ENCODE data around the gene ANKRD16.

The ANKRD16 gene

GRCh38 chr10:5894403-5894802 lies 4.7 kb upstream of the ANKRD16 start:
- DNase-seq (ENCODE audit: low spot score), result no peak
- Histone ChIP-seq H3K79me1 (ENCODE audit: low read depth, low read length) (peaks cover 8% of the 10 kb centered on the region), H2AK5ac (ENCODE audit: low read depth, low read length) (no peak overlapping the region), H3K4me2 (ENCODE audit: insufficient read depth, low read length, poor library complexity, severe bottlenecking) (no peak overlapping the region), H3K18ac (ENCODE audit: low read length) (no peak overlapping the region), H4K91ac (ENCODE audit: low read depth, low read length, poor library complexity) (no peak overlapping the region), H2BK5ac (ENCODE audit: low read length) (no peak overlapping the region), H3K36me3 (replicated peaks in 1 of 2; ENCODE audit: control insufficient read depth in 2 of 2, insufficient read depth in 2 of 2, low read length in 2 of 2) (peaks cover 17 to 66% of the 10 kb centered on the region in 2 donors), H3K9me3 (replicated peaks in 1 of 2; ENCODE audit: control insufficient read depth in 2 of 2, insufficient read depth in 1 of 2, low read depth in 1 of 2, low read length in 2 of 2) (peaks cover 2 to 13% of the 10 kb centered on the region in 2 donors), H3K9ac (ENCODE audit: low read depth, low read length, poor library complexity) (no peak overlapping the region), H2BK12ac (ENCODE audit: low read length) (no peak overlapping the region), H3K4ac (ENCODE audit: low read length) (no peak overlapping the region), H3K27me3 (ENCODE audit: control insufficient read depth in 3 of 3, insufficient read depth in 3 of 3, low read depth in 1 of 3, low read length in 3 of 3) (no peaks in the 10 kb centered on the region), H4K8ac (ENCODE audit: low read depth, low read length) (no peak overlapping the region), H3K23ac (ENCODE audit: low read depth, low read length, poor library complexity) (no peak overlapping the region), H2BK15ac (ENCODE audit: low read length) (no peak overlapping the region), H3K4me3 (ENCODE audit: low read length in 2 of 2) (no peak overlapping the region), H3K14ac (ENCODE audit: low read length) (no peak overlapping the region), H3K27ac (replicated peaks; ENCODE audit: low read length) (no peak overlapping the region), H2AFZ (ENCODE audit: low read length) (no peak overlapping the region), H3K4me1 (ENCODE audit: control insufficient read depth in 2 of 2, insufficient read depth in 1 of 2, low read depth in 1 of 2, low read length in 2 of 2) (peaks cover 2 to 10% of the 10 kb centered on the region in 2 donors), H2BK120ac (ENCODE audit: low read depth, low read length) (no peak overlapping the region)
- no CpG with 5 or more reads among the region's 4 CpGs for WGBS, 2 donors (ENCODE audit: extremely low coverage in 2 of 2, insufficient read length in 2 of 2, insufficient replicate concordance in 1 of 2)

- Histone ChIP-seq H3K9ac (ENCODE audit: low read depth, low read length, poor library complexity) (no peak overlapping the region), H3K4me3 (ENCODE audit: low read length in 2 of 2) (no peak overlapping the region), H3K23ac (ENCODE audit: low read depth, low read length, poor library complexity) (no peak overlapping the region), H3K27me3 (ENCODE audit: control insufficient read depth in 3 of 3, insufficient read depth in 3 of 3, low read depth in 1 of 3, low read length in 3 of 3) (no peaks in the 10 kb centered on the region), H4K91ac (ENCODE audit: low read depth, low read length, poor library complexity) (no peak overlapping the region), H3K36me3 (replicated peaks in 1 of 2; ENCODE audit: control insufficient read depth in 2 of 2, insufficient read depth in 2 of 2, low read length in 2 of 2) (peaks cover 14 to 66% of the 10 kb centered on the region in 2 donors), H2BK15ac (ENCODE audit: low read length) (no peak overlapping the region), H3K4me2 (ENCODE audit: insufficient read depth, low read length, poor library complexity, severe bottlenecking) (no peak overlapping the region), H2BK12ac (ENCODE audit: low read length) (no peak overlapping the region), H3K27ac (replicated peaks; ENCODE audit: low read length) (no peak overlapping the region), H3K9me3 (replicated peaks in 1 of 2; ENCODE audit: control insufficient read depth in 2 of 2, insufficient read depth in 1 of 2, low read depth in 1 of 2, low read length in 2 of 2) (peaks cover 2 to 13% of the 10 kb centered on the region in 2 donors), H3K4ac (ENCODE audit: low read length) (no peak overlapping the region), H3K14ac (ENCODE audit: low read length) (no peak overlapping the region), H2BK120ac (ENCODE audit: low read depth, low read length) (no peak overlapping the region), H3K79me1 (ENCODE audit: low read depth, low read length) (peaks cover 10% of the 10 kb centered on the region), H4K8ac (ENCODE audit: low read depth, low read length) (no peak overlapping the region), H3K4me1 (ENCODE audit: control insufficient read depth in 2 of 2, insufficient read depth in 1 of 2, low read depth in 1 of 2, low read length in 2 of 2) (peaks cover 5 to 12% of the 10 kb centered on the region in 2 donors), H2AK5ac (ENCODE audit: low read depth, low read length) (no peak overlapping the region), H2BK5ac (ENCODE audit: low read length) (no peak overlapping the region), H3K18ac (ENCODE audit: low read length) (no peak overlapping the region), H2AFZ (ENCODE audit: low read length) (no peak overlapping the region)
- no CpG with 5 or more reads among the region's 2 CpGs for WGBS, 2 donors (ENCODE audit: extremely low coverage in 2 of 2, insufficient read length in 2 of 2, insufficient replicate concordance in 1 of 2)
- no peak for DNase-seq (ENCODE audit: low spot score)
Observed at GRCh38 chr10:5893321-5893720, 3.6 kb upstream of the ANKRD16 start.

- H3K4me3 ChIP-seq (ENCODE audit: low read length in 2 of 2), result no peak overlapping the region
- no peak overlapping the region for H3K4ac ChIP-seq (ENCODE audit: low read length)
- no peak overlapping the region for H3K23ac ChIP-seq (ENCODE audit: low read depth, low read length, poor library complexity)
Observed at GRCh38 chr10:5892007-5892406, 2.3 kb upstream of the ANKRD16 start.

DNA sequence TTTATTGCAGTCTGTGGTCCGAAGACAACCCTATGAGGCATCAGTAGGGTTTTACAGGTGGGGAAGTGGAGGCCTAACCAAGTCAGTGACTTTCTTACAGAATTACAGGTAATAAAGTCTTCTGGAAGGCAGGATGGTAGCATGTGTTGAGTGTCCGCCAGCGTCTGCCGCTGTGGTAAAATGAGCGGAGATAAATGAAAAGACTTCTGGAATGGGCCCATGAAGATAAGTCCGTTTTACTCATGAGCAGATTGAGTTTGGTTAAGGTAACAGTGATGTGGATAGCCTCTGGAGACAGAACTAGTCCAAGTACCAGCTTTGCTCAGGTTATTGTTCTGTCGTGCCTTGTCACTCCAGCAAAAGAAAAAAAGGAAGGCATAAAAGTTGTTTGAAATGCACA lies 1.3 kb upstream of the ANKRD16 start:
- no peak overlapping the region for H2BK12ac ChIP-seq (ENCODE audit: low read length)
- H3K27ac ChIP-seq (replicated peaks; ENCODE audit: low read length), result no peak overlapping the region
- no peak overlapping the region for H2AK5ac ChIP-seq (ENCODE audit: low read depth, low read length)
- peak overlapping the region; percentile 81 for H3K4me2 ChIP-seq (ENCODE audit: insufficient read depth, low read length, poor library complexity, severe bottlenecking)
- no peaks in the 10 kb centered on the region for H3K27me3 ChIP-seq (ENCODE audit: control insufficient read depth in 3 of 3, insufficient read depth in 3 of 3, low read depth in 1 of 3, low read length in 3 of 3)
- H4K91ac ChIP-seq (ENCODE audit: low read depth, low read length, poor library complexity), result no peak overlapping the region
- H4K8ac ChIP-seq (ENCODE audit: low read depth, low read length), result no peak overlapping the region
- H2AFZ ChIP-seq (ENCODE audit: low read length), result no peak overlapping the region
- H3K9ac ChIP-seq (ENCODE audit: low read depth, low read length, poor library complexity), result no peak overlapping the region
- H3K9me3 ChIP-seq (replicated peaks in 1 of 2; ENCODE audit: control insufficient read depth in 2 of 2, insufficient read depth in 1 of 2, low read depth in 1 of 2, low read length in 2 of 2), result no peaks in the 10 kb centered on the region
- no CpG with 5 or more reads among the region's 7 CpGs for WGBS, 2 donors (ENCODE audit: extremely low coverage in 2 of 2, insufficient read length in 2 of 2, insufficient replicate concordance in 1 of 2)
- peak overlapping the region; percentile 92 to 95 for H3K4me3 ChIP-seq (ENCODE audit: low read length in 2 of 2)
- peaks cover 10% of the 10 kb centered on the region for H3K79me1 ChIP-seq (ENCODE audit: low read depth, low read length)
- no peak overlapping the region for H3K4ac ChIP-seq (ENCODE audit: low read length)
- no peak overlapping the region for H2BK15ac ChIP-seq (ENCODE audit: low read length)
- H2BK120ac ChIP-seq (ENCODE audit: low read depth, low read length), result no peak overlapping the region
- H3K14ac ChIP-seq (ENCODE audit: low read length), result no peak overlapping the region
- H2BK5ac ChIP-seq (ENCODE audit: low read length), result no peak overlapping the region
- peaks cover 14 to 66% of the 10 kb centered on the region in 2 donors for H3K36me3 ChIP-seq (replicated peaks in 1 of 2; ENCODE audit: control insufficient read depth in 2 of 2, insufficient read depth in 2 of 2, low read length in 2 of 2)
- H3K4me1 ChIP-seq (ENCODE audit: control insufficient read depth in 2 of 2, insufficient read depth in 1 of 2, low read depth in 1 of 2, low read length in 2 of 2), result peaks cover 9 to 11% of the 10 kb centered on the region in 2 donors
- no peak for DNase-seq (ENCODE audit: low spot score)
- no peak overlapping the region for H3K23ac ChIP-seq (ENCODE audit: low read depth, low read length, poor library complexity)
- no peak overlapping the region for H3K18ac ChIP-seq (ENCODE audit: low read length)

More at GRCh38 chr10:5892007-5892406, 2.3 kb upstream of the ANKRD16 start:
- H3K79me1 ChIP-seq (ENCODE audit: low read depth, low read length), result peaks cover 10% of the 10 kb centered on the region
- peaks cover 14 to 64% of the 10 kb centered on the region in 2 donors for H3K36me3 ChIP-seq (replicated peaks in 1 of 2; ENCODE audit: control insufficient read depth in 2 of 2, insufficient read depth in 2 of 2, low read length in 2 of 2)
- H4K91ac ChIP-seq (ENCODE audit: low read depth, low read length, poor library complexity), result no peak overlapping the region
- no peaks in the 10 kb centered on the region for H3K27me3 ChIP-seq (ENCODE audit: control insufficient read depth in 3 of 3, insufficient read depth in 3 of 3, low read depth in 1 of 3, low read length in 3 of 3)
- H3K4me2 ChIP-seq (ENCODE audit: insufficient read depth, low read length, poor library complexity, severe bottlenecking), result no peak overlapping the region
- no peak overlapping the region for H3K18ac ChIP-seq (ENCODE audit: low read length)
- H2BK5ac ChIP-seq (ENCODE audit: low read length), result no peak overlapping the region
- H3K9me3 ChIP-seq (replicated peaks in 1 of 2; ENCODE audit: control insufficient read depth in 2 of 2, insufficient read depth in 1 of 2, low read depth in 1 of 2, low read length in 2 of 2), result peaks cover 0 to 5% of the 10 kb centered on the region in 2 donors
- H2BK120ac ChIP-seq (ENCODE audit: low read depth, low read length), result no peak overlapping the region
- peaks cover 11 to 13% of the 10 kb centered on the region in 2 donors for H3K4me1 ChIP-seq (ENCODE audit: control insufficient read depth in 2 of 2, insufficient read depth in 1 of 2, low read depth in 1 of 2, low read length in 2 of 2)
- H2BK12ac ChIP-seq (ENCODE audit: low read length), result no peak overlapping the region
- no peak overlapping the region for H2BK15ac ChIP-seq (ENCODE audit: low read length)
- no peak overlapping the region for H3K27ac ChIP-seq (replicated peaks; ENCODE audit: low read length)
- WGBS, 2 donors (ENCODE audit: extremely low coverage in 2 of 2, insufficient read length in 2 of 2, insufficient replicate concordance in 1 of 2), result no CpG with 5 or more reads among the region's 8 CpGs
- DNase-seq (ENCODE audit: low spot score), result no peak
- no peak overlapping the region for H3K9ac ChIP-seq (ENCODE audit: low read depth, low read length, poor library complexity)
- H2AK5ac ChIP-seq (ENCODE audit: low read depth, low read length), result no peak overlapping the region
- H4K8ac ChIP-seq (ENCODE audit: low read depth, low read length), result no peak overlapping the region
- no peak overlapping the region for H3K14ac ChIP-seq (ENCODE audit: low read length)
- H2AFZ ChIP-seq (ENCODE audit: low read length), result no peak overlapping the region
